GM18520 (cell line): ENCODE data around the gene SMYD2.

Source experiments
- ATAC-seq: cut with Tn5 transposase; IDR thresholded peaks from one replicate; pipeline ENCODE4 v1.9.1; 2021; ENCODE audit not compliant: unreplicated experiment

SMYD2 gene

DNA sequence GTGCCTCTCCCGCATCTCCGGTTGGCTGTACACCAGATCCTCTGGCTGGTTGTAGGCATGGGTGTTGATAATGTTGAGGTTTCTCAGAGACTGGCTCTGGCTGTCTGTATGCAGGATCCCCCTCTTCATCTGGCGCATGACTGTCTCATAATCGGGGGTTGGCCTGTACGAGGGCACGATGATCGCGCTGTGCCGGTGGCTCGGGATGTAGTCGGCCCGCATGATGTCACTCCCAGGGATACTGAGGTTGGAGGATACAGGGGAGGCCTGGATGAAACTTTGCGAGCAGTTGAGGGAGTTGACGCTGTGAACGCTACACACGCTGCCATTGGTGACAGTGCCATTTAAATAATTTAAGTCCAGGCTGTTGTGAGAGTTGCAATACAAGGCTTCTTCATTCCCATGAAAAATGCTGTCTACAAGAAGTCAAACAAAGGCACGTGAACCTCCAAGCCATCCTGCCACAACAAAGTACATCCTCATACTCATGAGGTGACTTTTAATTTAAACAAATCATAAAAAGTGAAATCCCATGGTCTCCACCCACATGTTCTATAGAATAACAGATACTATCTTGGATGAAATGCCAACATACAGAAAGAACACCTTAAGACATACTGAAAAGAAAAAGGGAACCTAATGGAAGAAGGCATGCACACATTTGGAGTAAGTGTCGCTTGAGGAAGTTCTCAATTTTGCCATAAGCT lies 103.6 kb downstream of the SMYD2 start:
- no peak for ATAC-seq

DNA sequence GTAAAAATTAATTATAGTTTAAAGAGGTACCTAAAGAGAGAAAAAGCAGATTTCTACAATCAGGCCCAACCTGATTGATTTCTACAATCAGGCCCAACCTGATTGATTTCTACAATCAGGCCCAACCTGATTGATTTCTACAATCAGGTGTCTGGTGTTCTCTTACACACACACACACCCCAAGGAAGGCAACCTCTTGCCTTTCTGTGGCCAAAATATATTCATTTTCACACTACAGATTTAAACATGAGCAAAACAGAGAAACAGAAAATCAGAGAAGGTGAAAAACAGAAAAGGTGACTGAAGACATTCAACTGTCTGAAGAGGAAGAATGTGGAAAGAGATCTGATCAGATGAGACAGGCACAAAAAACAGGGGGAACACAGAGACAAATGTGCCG lies 104.5 kb downstream of the SMYD2 start:
- ATAC-seq, result no peak

DNA sequence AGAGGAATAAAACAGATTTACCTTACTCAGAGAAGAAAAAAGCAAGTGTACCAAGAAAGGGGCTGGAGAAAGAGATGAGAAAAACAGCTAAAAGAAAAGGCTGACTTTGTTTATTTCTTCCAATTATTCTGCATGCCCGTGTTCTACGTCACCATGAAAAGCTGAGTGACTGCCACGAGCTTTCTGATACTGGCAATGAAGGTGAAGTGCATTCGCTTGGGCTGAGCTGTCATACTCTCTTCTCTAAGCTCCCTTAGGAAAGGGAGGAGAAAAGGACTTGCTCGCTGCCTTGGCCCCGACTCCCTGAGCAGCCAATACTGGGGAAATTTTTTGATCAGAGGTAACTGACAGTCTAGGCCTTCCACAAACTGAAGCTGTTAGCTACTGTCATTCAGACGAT lies 105.4 kb downstream of the SMYD2 start:
- no peak for ATAC-seq
